ENCODE results near the gene DHRS2. TPM values are rescaled to one million over a fixed set of nuclear protein-coding genes. Genes with fewer than 3 reads are reported as not detected.

Gene DHRS2
- polyA plus RNA-seq, 1 of the 3 experiments (the other 2 are of a cell fraction) = 1.2 TPM

- Histone ChIP-seq H3K79me2 (ENCODE audit: insufficient read depth) (no peaks in the 10 kb centered on the region), H3K4me2 (no peak overlapping the region), H3K36me3 (replicated peaks in 1 of 2; ENCODE audit: control insufficient read depth in 1 of 2, insufficient read depth in 2 of 2, low read length in 1 of 2) (no peaks in the 10 kb centered on the region), H3K27me3 (ENCODE audit: insufficient read depth) (no peaks in the 10 kb centered on the region), H3K4me3 (ENCODE audit: low read depth in 2 of 2, low read length in 1 of 2) (no peak overlapping the region), H3K9me3 (peaks cover 14% of the 10 kb centered on the region; the same call in 1 of the 2 replicates), H3F3A (replicated peaks; ENCODE audit: insufficient read depth) (no peaks in the 10 kb centered on the region), H3K27ac (ENCODE audit: low read depth in 2 of 2, low read length in 1 of 2) (no peak overlapping the region), H3K4me1 (ENCODE audit: control insufficient read depth in 1 of 2, insufficient read depth in 2 of 2, low read depth in 1 of 2, low read length in 1 of 2) (peaks cover 0 to 2% of the 10 kb centered on the region in 2 experiments; a peak in 1 of 4 replicates), H4K20me1 (ENCODE audit: insufficient read depth) (no peaks in the 10 kb centered on the region), H3K9ac (no peak overlapping the region), H3K9me2 (no peaks in the 10 kb centered on the region), H2AFZ (ENCODE audit: low read depth) (no peak overlapping the region)
- no peak for DNase-seq
- TF ChIP-seq ELF1 (IDR thresholded peaks at IDR 0.05) = no peak
- POLR2A ChIA-PET = no interaction called here
- CTCF ChIA-PET = no interaction called here
Measured at GRCh38 chr14:23626946-23627345, 9.2 kb upstream of the DHRS2 start.

GRCh38 chr14:23627961-23628360, 8.2 kb upstream of the DHRS2 start:
- Histone ChIP-seq H3K9me2 (no peaks in the 10 kb centered on the region), H3K79me2 (ENCODE audit: insufficient read depth) (no peaks in the 10 kb centered on the region), H3K36me3 (replicated peaks in 1 of 2; ENCODE audit: control insufficient read depth in 1 of 2, insufficient read depth in 2 of 2, low read length in 1 of 2) (no peaks in the 10 kb centered on the region), H3K4me1 (ENCODE audit: control insufficient read depth in 1 of 2, insufficient read depth in 2 of 2, low read depth in 1 of 2, low read length in 1 of 2) (peaks cover 0 to 9% of the 10 kb centered on the region in 2 experiments; a peak in 1 of 4 replicates), H3F3A (replicated peaks; ENCODE audit: insufficient read depth) (no peaks in the 10 kb centered on the region), H3K9me3 (peaks cover 14% of the 10 kb centered on the region; the same call in 1 of the 2 replicates), H3K9ac (no peak overlapping the region), H4K20me1 (ENCODE audit: insufficient read depth) (no peaks in the 10 kb centered on the region), H3K27ac (ENCODE audit: low read depth in 2 of 2, low read length in 1 of 2) (no peak overlapping the region), H3K4me3 (ENCODE audit: low read depth in 2 of 2, low read length in 1 of 2) (no peak overlapping the region), H3K27me3 (ENCODE audit: insufficient read depth) (no peaks in the 10 kb centered on the region), H3K4me2 (no peak overlapping the region), H2AFZ (ENCODE audit: low read depth) (no peak overlapping the region)
- CTCF ChIA-PET = no interaction called here
- no peak for DNase-seq
- TF ChIP-seq ZBTB33 (IDR thresholded peaks at IDR 0.05; ENCODE audit: borderline replicate concordance, low read depth) = no peak
- no peak for TF ChIP-seq TCF12 (IDR thresholded peaks at IDR 0.05)
- TF ChIP-seq EP300 (IDR thresholded peaks at IDR 0.05; ENCODE audit: borderline replicate concordance in 1 of 2, low read depth in 1 of 2, low read length in 1 of 2) = no peak
- no peak for TF ChIP-seq REST (IDR thresholded peaks at IDR 0.05; ENCODE audit: low read depth, low read length)
- TF ChIP-seq MXI1 (IDR thresholded peaks at IDR 0.05; ENCODE audit: low read depth, low read length) = no peak
- TF ChIP-seq RCOR1 (IDR thresholded peaks at IDR 0.05; ENCODE audit: low read length) = no peak
- no peak for TF ChIP-seq MAX (IDR thresholded peaks at IDR 0.05; ENCODE audit: low read depth)
- no peak for TF ChIP-seq GABPA (IDR thresholded peaks at IDR 0.05; ENCODE audit: low read depth)
- no peak for TF ChIP-seq RFX5 (IDR thresholded peaks at IDR 0.05; ENCODE audit: low read length)
- POLR2A ChIA-PET = no interaction called here
- 21% methylated on average over 6 of the region's 6 CpGs for WGBS (ENCODE audit: low lambda C conversion rate)

All from SK-N-SH (cell line).